Activated naive CD8-positive, alpha-beta T cell treated with anti-CD3 and anti-CD28 coated beads, Interleukin-2, amount 10 ng/mL, durations not matched to agents 7 days and 5 days (primary cell): Measurements from ENCODE around the gene CDH13. TPM values are rescaled to one million over a fixed set of nuclear protein-coding genes. Genes with fewer than 3 reads are reported as not detected.

ENCODE experiments used
- ATAC-seq: fragments of 150-1000 bp; cut with Tn5 transposase; one replicate; pipeline ENCODE4 v1.10.0; 2021; ENCODE audit warnings: low read depth, moderate library complexity
- POLR2A ChIA-PET: fragments of 350-600 bp; sonication (Branson Sonifier 250); formaldehyde crosslinking; loops from one replicate; lab custom pipeline; 2021; ENCODE audit warnings: antibody characterized with exemption; lab: Charles Lee
- DNase-seq: peaks from one replicate; pipeline ENCODE4 v3.0.0; 2021
- H3K27ac Mint-ChIP-seq: one replicate; pipeline ENCODE4 v1.8.0; 2022; ENCODE audit warnings: mild to moderate bottlenecking, mixed read lengths
- H3K27me3 Mint-ChIP-seq: one replicate; pipeline ENCODE4 v1.8.0; 2022; ENCODE audit warnings: mild to moderate bottlenecking, moderate library complexity, mixed read lengths
- H3K36me3 Mint-ChIP-seq: one replicate; pipeline ENCODE4 v1.8.0; 2021; ENCODE audit warnings: mild to moderate bottlenecking, mixed read lengths
- H3K4me1 Mint-ChIP-seq: one replicate; pipeline ENCODE4 v1.8.0; 2021; ENCODE audit warnings: mixed read lengths
- H3K4me3 Mint-ChIP-seq: one replicate; pipeline ENCODE4 v1.8.0; 2022; ENCODE audit warnings: mild to moderate bottlenecking, moderate library complexity, mixed read lengths
- H3K9me3 Mint-ChIP-seq: one replicate; pipeline ENCODE4 v1.8.0; 2021; ENCODE audit warnings: mixed read lengths
- total RNA-seq, 2 experiments: library from RNA; stranded (reverse); gene quantifications; one replicate each; pipeline ENCODE4 v1.2.3, GENCODE V29; 2021

CDH13 gene
- total RNA-seq, 2 experiments from 2014 or later, result not detected

- Mint-ChIP-seq H3K4me1 (no peaks in the 10 kb centered on the region), H3K27me3 (no peaks in the 10 kb centered on the region)
Measured at GRCh38 chr16:83159049-83159448, 532.3 kb downstream of the CDH13 start.

GRCh38 chr16:83160287-83161020, 533.7 kb downstream of the CDH13 start:
- no peak overlapping the region for H3K27ac Mint-ChIP-seq
- H3K4me1 Mint-ChIP-seq, result no peaks in the 10 kb centered on the region
- H3K9me3 Mint-ChIP-seq, result peaks cover 2% of the 10 kb centered on the region
- no peak overlapping the region for H3K4me3 Mint-ChIP-seq
- ATAC-seq (no peak), DNase-seq (no peak)
- H3K36me3 Mint-ChIP-seq, result no peaks in the 10 kb centered on the region
- POLR2A ChIA-PET, result no interaction called here
- no peaks in the 10 kb centered on the region for H3K27me3 Mint-ChIP-seq

More at GRCh38 chr16:83159049-83159448, 532.3 kb downstream of the CDH13 start:
- POLR2A ChIA-PET, result no interaction called here
- DNase-seq (no peak), ATAC-seq (no peak)
- Mint-ChIP-seq H3K27ac (no peak overlapping the region), H3K36me3 (no peaks in the 10 kb centered on the region), H3K9me3 (peaks cover 2% of the 10 kb centered on the region), H3K4me3 (no peak overlapping the region)

- no peak for ATAC-seq
- POLR2A ChIA-PET, result no interaction called here
- peaks cover 2% of the 10 kb centered on the region for H3K27me3 Mint-ChIP-seq
- H3K4me3 Mint-ChIP-seq, result no peak overlapping the region
- H3K9me3 Mint-ChIP-seq, result peaks cover 2% of the 10 kb centered on the region
- no peaks in the 10 kb centered on the region for H3K4me1 Mint-ChIP-seq
- H3K27ac Mint-ChIP-seq, result no peak overlapping the region
- no peak for DNase-seq
- H3K36me3 Mint-ChIP-seq, result no peaks in the 10 kb centered on the region
Measured at GRCh38 chr16:83162791-83163190, 536.0 kb downstream of the CDH13 start.

- POLR2A ChIA-PET, result no interaction called here
- Mint-ChIP-seq H3K27me3 (peaks cover 2% of the 10 kb centered on the region), H3K36me3 (no peaks in the 10 kb centered on the region), H3K27ac (no peak overlapping the region), H3K4me1 (no peaks in the 10 kb centered on the region), H3K9me3 (peaks cover 4% of the 10 kb centered on the region), H3K4me3 (no peak overlapping the region)
- ATAC-seq (no peak), DNase-seq (no peak)
Measured at GRCh38 chr16:83164816-83165215, 538.0 kb downstream of the CDH13 start.

DNA sequence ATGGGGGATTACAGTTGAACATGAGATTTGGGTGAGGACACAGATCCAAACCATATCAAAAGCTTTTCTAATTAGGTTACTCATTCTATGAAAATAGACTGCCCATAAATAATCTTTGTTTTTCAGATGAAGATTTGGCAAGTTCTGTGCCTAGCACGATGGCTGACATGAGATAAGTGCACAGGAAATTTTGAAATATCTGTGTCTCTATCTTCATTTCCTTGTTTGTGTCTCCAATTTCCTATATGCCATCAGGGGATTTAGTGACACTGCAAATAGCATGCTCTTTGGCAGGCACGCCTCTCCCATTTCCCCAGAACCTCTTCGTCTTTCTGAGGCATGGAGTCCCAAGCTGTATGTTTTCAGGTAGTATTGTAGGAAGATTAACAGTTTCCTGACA, 544.6 kb downstream of the CDH13 start:
- Mint-ChIP-seq H3K4me3 (no peak overlapping the region), H3K4me1 (no peaks in the 10 kb centered on the region), H3K27me3 (no peaks in the 10 kb centered on the region), H3K36me3 (no peaks in the 10 kb centered on the region), H3K27ac (no peak overlapping the region), H3K9me3 (peaks cover 2% of the 10 kb centered on the region)
- no peak for ATAC-seq
- POLR2A ChIA-PET, result no interaction called here
- no peak for DNase-seq

- DNase-seq, result no peak
- no peak overlapping the region for H3K4me3 Mint-ChIP-seq
- POLR2A ChIA-PET, result no interaction called here
- H3K27ac Mint-ChIP-seq, result no peak overlapping the region
- H3K4me1 Mint-ChIP-seq, result no peaks in the 10 kb centered on the region
- H3K9me3 Mint-ChIP-seq, result no peaks in the 10 kb centered on the region
- H3K36me3 Mint-ChIP-seq, result no peaks in the 10 kb centered on the region
- no peak for ATAC-seq
- H3K27me3 Mint-ChIP-seq, result no peaks in the 10 kb centered on the region
Measured at GRCh38 chr16:83174671-83175070, 547.9 kb downstream of the CDH13 start.

GRCh38 chr16:83176802-83177201, 550.0 kb downstream of the CDH13 start:
- H3K4me1 Mint-ChIP-seq, result no peaks in the 10 kb centered on the region
- no peaks in the 10 kb centered on the region for H3K9me3 Mint-ChIP-seq
- no peak overlapping the region for H3K27ac Mint-ChIP-seq
- no peak overlapping the region for H3K4me3 Mint-ChIP-seq
- H3K36me3 Mint-ChIP-seq, result no peaks in the 10 kb centered on the region
- DNase-seq (no peak), ATAC-seq (no peak)
- H3K27me3 Mint-ChIP-seq, result no peaks in the 10 kb centered on the region
- POLR2A ChIA-PET, result no interaction called here

DNA sequence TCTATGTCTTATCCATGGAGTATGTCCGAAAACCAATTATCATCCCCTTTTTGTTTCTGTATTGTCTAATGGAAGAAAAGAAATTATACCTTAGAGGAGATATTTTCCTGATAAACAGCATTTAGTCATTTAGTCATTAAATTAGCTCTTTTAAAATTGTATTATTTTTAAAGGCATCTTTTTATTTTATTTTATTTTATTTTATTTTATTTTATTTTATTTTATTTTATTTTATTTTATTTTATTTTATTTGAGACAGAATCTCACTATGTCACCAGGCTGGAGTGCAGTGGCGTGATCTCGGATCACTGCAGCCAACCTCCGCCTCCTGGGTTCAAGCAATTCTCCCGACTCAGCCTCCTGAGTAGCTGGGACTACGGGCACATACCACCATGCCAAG, 559.1 kb downstream of the CDH13 start:
- POLR2A ChIA-PET, result no interaction called here

GRCh38 chr16:83187405-83187804, 560.6 kb downstream of the CDH13 start:
- ATAC-seq (no peak), DNase-seq (no peak)
- H3K27ac Mint-ChIP-seq, result no peak overlapping the region
- H3K4me3 Mint-ChIP-seq, result no peak overlapping the region
- no peaks in the 10 kb centered on the region for H3K4me1 Mint-ChIP-seq
- no peaks in the 10 kb centered on the region for H3K36me3 Mint-ChIP-seq
- H3K27me3 Mint-ChIP-seq, result no peaks in the 10 kb centered on the region
- H3K9me3 Mint-ChIP-seq, result no peaks in the 10 kb centered on the region
- POLR2A ChIA-PET, result no interaction called here

More for the DNA sequence above, 559.1 kb downstream of the CDH13 start:
- H3K27me3 Mint-ChIP-seq, result no peaks in the 10 kb centered on the region
- ATAC-seq (no peak), DNase-seq (no peak)
- no peaks in the 10 kb centered on the region for H3K4me1 Mint-ChIP-seq
- no peak overlapping the region for H3K27ac Mint-ChIP-seq
- no peaks in the 10 kb centered on the region for H3K36me3 Mint-ChIP-seq
- H3K9me3 Mint-ChIP-seq, result no peaks in the 10 kb centered on the region
- no peak overlapping the region for H3K4me3 Mint-ChIP-seq

DNA sequence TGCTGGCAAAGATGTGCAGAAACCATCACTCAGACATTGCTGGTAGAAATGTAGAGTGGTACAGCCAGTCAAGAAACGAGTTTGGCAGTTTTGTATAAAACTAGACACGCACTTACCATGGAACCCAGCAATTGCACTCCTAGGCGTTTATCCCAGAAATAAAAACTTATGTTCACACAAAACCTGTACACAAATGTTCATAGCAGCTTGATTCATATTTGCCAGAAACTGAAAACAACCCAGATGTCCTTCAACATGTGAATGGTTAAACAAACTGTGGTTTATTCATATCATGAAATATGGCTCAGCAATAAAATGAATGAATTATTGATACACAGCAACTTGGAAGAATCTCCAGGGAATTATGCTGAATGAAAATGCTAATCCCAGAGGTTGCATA, 570.0 kb downstream of the CDH13 start:
- Mint-ChIP-seq H3K36me3 (no peaks in the 10 kb centered on the region), H3K4me3 (no peak overlapping the region), H3K27me3 (no peaks in the 10 kb centered on the region), H3K4me1 (no peaks in the 10 kb centered on the region), H3K9me3 (no peaks in the 10 kb centered on the region), H3K27ac (no peak overlapping the region)
- DNase-seq (no peak), ATAC-seq (no peak)
- POLR2A ChIA-PET, result no interaction called here

DNA sequence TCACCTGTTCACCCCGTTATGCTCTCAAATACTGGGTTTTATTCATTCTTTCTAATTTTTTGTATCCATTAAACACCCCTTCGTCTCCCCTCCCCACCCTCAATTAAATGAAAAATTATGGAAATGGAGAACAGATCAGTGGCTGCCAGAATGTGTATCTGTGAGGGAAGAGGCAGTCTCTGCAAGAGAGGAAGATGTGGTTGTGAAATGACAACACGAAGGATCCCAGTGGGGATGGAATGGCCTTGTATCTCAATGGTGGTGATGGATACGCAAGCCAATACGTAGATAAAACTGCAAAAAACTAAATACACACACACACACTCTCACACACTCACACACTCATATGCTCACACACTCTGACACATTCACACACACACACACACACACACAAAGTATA, 570.7 kb downstream of the CDH13 start:
- no peak overlapping the region for H3K4me3 Mint-ChIP-seq
- POLR2A ChIA-PET, result no interaction called here
- no peaks in the 10 kb centered on the region for H3K27me3 Mint-ChIP-seq
- H3K4me1 Mint-ChIP-seq, result no peaks in the 10 kb centered on the region
- H3K9me3 Mint-ChIP-seq, result peaks cover 3% of the 10 kb centered on the region
- DNase-seq (no peak), ATAC-seq (no peak)
- no peak overlapping the region for H3K27ac Mint-ChIP-seq
- no peaks in the 10 kb centered on the region for H3K36me3 Mint-ChIP-seq

DNA sequence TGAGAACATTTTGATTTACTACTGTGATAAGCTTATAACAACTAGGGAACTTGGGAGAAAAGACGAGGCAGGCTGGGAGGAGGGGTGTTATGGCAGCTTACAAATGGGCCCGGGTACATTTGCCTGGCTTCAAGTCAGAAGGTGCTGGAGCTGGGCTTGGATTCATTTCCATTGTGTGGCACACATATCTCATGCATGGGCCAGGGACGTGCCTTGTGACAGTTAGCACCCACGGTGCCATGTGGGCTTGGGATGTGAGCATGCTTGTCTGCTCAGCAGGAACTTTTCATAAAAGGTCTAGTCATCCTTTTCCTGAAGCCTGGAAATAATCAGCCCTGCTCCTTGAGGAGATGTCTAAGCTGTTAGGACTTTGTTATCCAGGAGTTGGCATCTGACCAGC, 572.2 kb downstream of the CDH13 start:
- H3K9me3 Mint-ChIP-seq, result peaks cover 3% of the 10 kb centered on the region
- POLR2A ChIA-PET, result no interaction called here
- H3K4me1 Mint-ChIP-seq, result no peaks in the 10 kb centered on the region

DNA sequence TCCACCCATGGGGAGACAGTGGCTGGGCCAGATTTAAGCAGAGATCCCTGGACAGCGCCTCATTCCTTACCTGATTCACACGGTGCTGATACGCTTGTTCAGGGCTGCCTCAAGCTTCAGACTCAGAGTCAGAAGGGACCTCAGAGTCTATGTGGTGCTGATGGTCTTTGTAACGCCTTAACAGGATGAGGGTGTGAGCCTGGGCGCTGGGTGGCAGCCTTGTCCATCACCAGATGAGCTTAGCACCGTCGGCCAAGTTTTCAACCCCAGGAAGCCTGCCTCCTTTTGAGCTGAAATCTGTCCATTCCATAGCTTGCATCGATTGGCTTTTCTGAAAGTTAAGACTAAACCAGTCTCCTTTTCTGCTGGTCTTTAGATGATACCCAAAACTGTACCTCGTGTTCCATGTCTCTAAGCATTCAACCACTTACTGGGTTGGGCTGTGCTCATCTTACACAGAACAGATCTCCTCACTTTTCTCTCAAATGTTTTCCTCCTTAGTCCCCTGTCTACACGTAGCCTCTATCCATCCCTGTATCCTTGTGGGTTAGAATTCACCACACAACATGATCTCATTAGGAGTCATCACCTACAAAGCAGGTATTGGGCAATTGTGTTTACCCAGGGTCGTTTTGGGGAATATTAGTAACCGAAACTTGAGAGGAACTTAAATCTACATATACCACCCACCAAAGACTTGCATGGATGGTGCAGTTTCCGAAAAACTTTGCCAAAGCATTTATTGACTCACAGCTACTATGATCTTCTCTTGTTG, 573.4 kb downstream of the CDH13 start:
- Mint-ChIP-seq H3K36me3 (no peaks in the 10 kb centered on the region), H3K27ac (no peak overlapping the region), H3K4me3 (no peak overlapping the region), H3K4me1 (no peaks in the 10 kb centered on the region), H3K9me3 (peaks cover 3% of the 10 kb centered on the region), H3K27me3 (no peaks in the 10 kb centered on the region)
- DNase-seq, result no peak
- ATAC-seq, result no peak
- POLR2A ChIA-PET, result no interaction called here

More for the DNA sequence above, 572.2 kb downstream of the CDH13 start:
- H3K4me3 Mint-ChIP-seq, result no peak overlapping the region
- no peak overlapping the region for H3K27ac Mint-ChIP-seq
- no peak for ATAC-seq
- H3K27me3 Mint-ChIP-seq, result no peaks in the 10 kb centered on the region
- H3K36me3 Mint-ChIP-seq, result no peaks in the 10 kb centered on the region
- no peak for DNase-seq

GRCh38 chr16:83201748-83202147, 575.0 kb downstream of the CDH13 start:
- DNase-seq (no peak), ATAC-seq (no peak)
- no peaks in the 10 kb centered on the region for H3K4me1 Mint-ChIP-seq
- H3K27ac Mint-ChIP-seq, result no peak overlapping the region
- no peaks in the 10 kb centered on the region for H3K36me3 Mint-ChIP-seq
- no peak overlapping the region for H3K4me3 Mint-ChIP-seq
- H3K9me3 Mint-ChIP-seq, result peaks cover 3% of the 10 kb centered on the region
- no peaks in the 10 kb centered on the region for H3K27me3 Mint-ChIP-seq
- POLR2A ChIA-PET, result no interaction called here
